Hematopoietic multipotent progenitor cell treated with erythropoietin and hydrocortisone succinate and interleukin-3 and kit ligand, for 4 days (in vitro differentiated cells): ENCODE measurements around the gene RBM17.
"Not testable (repeated sequence)": the region's sequence is repeated elsewhere in the genome, so short reads cannot be mapped to it uniquely, and the experiment has no call there.

Experiments
- DNase-seq: peaks from one replicate; pipeline ENCODE4 v3.0.0-alpha.2; 2015

Gene RBM17

DNA sequence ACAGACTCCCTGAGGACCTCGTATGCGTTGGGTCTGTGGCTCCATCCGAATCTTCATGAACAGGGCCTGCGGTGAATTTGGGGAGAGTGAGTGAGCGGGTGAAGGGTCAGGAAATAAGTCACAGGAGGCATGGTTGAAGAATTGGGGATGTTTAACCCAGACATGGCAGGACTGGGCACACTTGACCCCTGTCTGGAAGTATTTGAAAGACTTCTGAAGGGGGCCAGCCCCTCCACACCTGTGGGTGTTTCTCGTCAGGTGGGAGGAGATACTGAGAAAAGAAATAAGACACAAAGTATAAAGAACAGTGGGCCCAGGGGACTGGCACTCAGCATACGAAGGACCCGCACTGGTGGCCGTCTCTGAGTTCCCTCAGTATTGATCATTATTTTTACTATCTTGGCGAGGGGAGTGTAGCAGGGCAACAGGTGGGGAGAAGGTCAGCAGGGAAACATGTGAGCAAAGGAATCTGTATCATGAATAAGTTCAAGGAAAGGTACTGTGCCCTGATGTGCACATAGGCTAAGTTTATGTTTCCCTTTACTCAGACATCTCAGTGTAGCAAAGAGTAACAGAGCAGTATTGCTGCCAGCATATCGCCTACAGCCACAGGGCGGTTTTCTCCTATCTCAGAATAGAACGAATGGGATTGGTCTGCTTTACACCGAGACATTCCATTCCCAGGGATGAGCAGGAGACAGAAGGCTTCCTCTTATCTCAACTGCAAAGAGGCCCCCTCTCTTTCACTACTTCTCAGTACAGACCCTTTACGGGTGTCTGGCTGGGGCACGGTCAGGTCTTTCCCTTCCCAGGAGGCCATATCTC lies 75.6 kb downstream of the RBM17 start:
- DNase-seq: peak; percentile 54

DNA sequence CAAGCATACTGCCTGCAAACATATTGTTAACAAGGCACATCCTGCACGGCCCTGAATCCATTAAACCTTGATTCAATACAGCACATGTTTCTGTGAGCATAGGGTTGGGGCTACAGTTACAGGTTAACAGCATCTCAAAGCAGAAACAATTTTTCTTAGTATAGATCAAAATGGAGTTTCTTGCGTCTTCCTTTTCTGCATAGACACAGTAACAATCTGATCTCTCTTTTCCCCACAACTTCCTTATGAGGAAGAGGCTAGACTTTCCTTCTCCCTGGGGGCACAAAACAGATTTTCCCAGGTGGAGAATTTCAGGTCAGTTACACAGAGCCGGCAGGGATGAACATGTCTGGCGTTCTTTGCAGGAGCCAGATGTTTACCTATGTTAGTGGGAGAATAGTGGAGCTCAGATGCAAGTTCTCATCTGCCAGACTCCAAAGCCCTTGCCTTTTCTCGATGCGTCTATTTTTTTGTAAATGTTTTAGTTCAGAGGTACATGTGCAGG lies 76.4 kb downstream of the RBM17 start:
- DNase-seq: no peak

GRCh38 chr10:6165933-6166332 lies 77.1 kb downstream of the RBM17 start:
- DNase-seq: not testable (repeated sequence)
